CD4-positive, alpha-beta memory T cell (primary cell): ENCODE results near the gene SLC35B4. TPM values are rescaled to one million over a fixed set of nuclear protein-coding genes. Genes with fewer than 3 reads are reported as not detected.
"Not testable (repeated sequence)": the region's sequence is repeated elsewhere in the genome, so short reads cannot be mapped to it uniquely, and the experiment has no call there.

Experiments
- CTCF ChIA-PET: fragments of 350-600 bp; sonication (Branson Sonifier 250); formaldehyde crosslinking; loops from one replicate; lab custom pipeline; 2021; ENCODE audit warnings: inconsistent platforms; ENCODE audit not compliant: partially characterized antibody; lab: Charles Lee
- POLR2A ChIA-PET: fragments of 350-600 bp; sonication (Branson Sonifier 250); formaldehyde crosslinking; loops from one replicate; lab custom pipeline; 2021; ENCODE audit not compliant: partially characterized antibody; lab: Charles Lee
- DNase-seq, 5 donors: peaks; one replicate each; pipeline versions ENCODE4 v3.0.0 to v3.0.0-alpha.2; 2020 to 2022; ENCODE audit warnings: mixed read lengths in 1 of 5
- H3K27ac ChIP-seq: one replicate; pipeline ENCODE4 v1.7.0; 2013; ENCODE audit warnings: low read depth, low read length
- H3K27me3 ChIP-seq: 2 replicates; pipeline ENCODE4 v1.7.0; 2013; ENCODE audit warnings: mild to moderate bottlenecking, low read length, moderate library complexity; ENCODE audit not compliant: insufficient read depth
- H3K36me3 ChIP-seq: 2 replicates; pipeline ENCODE4 v1.7.0; 2013; ENCODE audit warnings: mild to moderate bottlenecking, low read length, moderate library complexity; ENCODE audit not compliant: insufficient read depth
- H3K4me1 ChIP-seq: 2 replicates; pipeline ENCODE4 v1.7.0; 2013; ENCODE audit warnings: mild to moderate bottlenecking, low read length, moderate library complexity; ENCODE audit not compliant: insufficient read depth
- H3K4me3 ChIP-seq, 2 donors: one replicate each; pipeline ENCODE4 v1.7.0; 2013; ENCODE audit warnings: low read length in 2 of 2, mild to moderate bottlenecking in 1 of 2
- H3K9me3 ChIP-seq, 2 donors: one replicate each; pipeline ENCODE4 v1.7.0; 2013; ENCODE audit warnings: low read length in 2 of 2, control low read depth in 1 of 2; ENCODE audit not compliant: control insufficient read depth in 1 of 2
- H3K27ac Mint-ChIP-seq, 7 donors: one replicate each; pipeline ENCODE4 v1.8.0; 2020 to 2021; ENCODE audit warnings: mixed read lengths in 7 of 7, mild to moderate bottlenecking in 6 of 7, inconsistent platforms in 3 of 7, moderate library complexity in 3 of 7
- H3K27me3 Mint-ChIP-seq, 2 donors: one replicate each; pipeline ENCODE4 v1.8.0; 2020 to 2021; ENCODE audit warnings: mixed read lengths in 2 of 2
- H3K36me3 Mint-ChIP-seq, 2 donors: one replicate each; pipeline ENCODE4 v1.8.0; 2020 to 2021; ENCODE audit warnings: mixed read lengths in 2 of 2, inconsistent platforms in 1 of 2, mild to moderate bottlenecking in 1 of 2
- H3K4me1 Mint-ChIP-seq, 4 donors: one replicate each; pipeline ENCODE4 v1.8.0; 2020 to 2021; ENCODE audit warnings: mixed read lengths in 4 of 4, mild to moderate bottlenecking in 1 of 4
- H3K4me3 Mint-ChIP-seq, 8 donors: one replicate each; pipeline ENCODE4 v1.8.0; 2020 to 2021; ENCODE audit warnings: mixed read lengths in 8 of 8, mild to moderate bottlenecking in 7 of 8, moderate library complexity in 6 of 8, inconsistent platforms in 3 of 8
- H3K9me3 Mint-ChIP-seq, 8 donors: one replicate each; pipeline ENCODE4 v1.8.0; 2020 to 2021; ENCODE audit warnings: mixed read lengths in 8 of 8, mild to moderate bottlenecking in 5 of 8, inconsistent platforms in 3 of 8, moderate library complexity in 1 of 8
- intact Hi-C: fragments of 100-400 bp; cut with micrococcal nuclease; formaldehyde crosslinking; loops from one replicate; pipeline ENCODE4 v1.15.1; 2023
- polyA plus RNA-seq, 2 donors: library from polyadenylated mRNA; unstranded; fragments of 300-500 nt; fragmentation: Illumina TruSeq; gene quantifications; one replicate each; pipeline ENCODE4 v1.2.3, GENCODE V29; 2021
- total RNA-seq, 2 experiments: library from RNA; stranded (reverse); gene quantifications; one replicate each; pipeline ENCODE4 v1.2.3, GENCODE V29; 2021

Gene SLC35B4
- total and polyA plus RNA-seq, 4 experiments from 2014 or later = 10.5 to 18.0 (median 14.0) TPM

DNA sequence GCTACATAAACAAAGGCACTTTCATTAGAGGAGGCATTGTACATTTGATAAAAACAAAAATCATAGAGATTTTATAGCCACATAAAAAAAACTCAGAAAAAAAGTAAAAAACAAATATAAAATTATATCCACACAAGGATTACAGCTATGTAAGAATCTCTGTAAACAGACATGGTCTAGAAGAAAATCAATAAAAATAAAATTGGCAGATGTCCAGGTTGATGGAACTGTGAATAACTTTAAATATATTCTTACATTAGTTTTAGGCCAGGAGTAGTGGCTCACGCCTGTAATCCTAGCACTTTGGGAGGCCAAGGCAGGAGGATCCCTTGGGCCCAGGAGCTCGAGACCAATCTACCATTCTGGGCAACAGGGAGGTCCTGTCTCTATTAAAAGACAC is 19.2 kb downstream of the SLC35B4 start:
- Mint-ChIP-seq H3K4me3 (no peak overlapping the region), H3K9me3 (peaks cover 0 to 2% (median 0%) of the 10 kb centered on the region in 8 donors), H3K27ac (no peak overlapping the region), H3K4me1 (no peaks in the 10 kb centered on the region), H3K27me3 (no peaks in the 10 kb centered on the region), H3K36me3 (peaks cover 63 to 75% of the 10 kb centered on the region in 2 donors)
- Histone ChIP-seq H3K4me1 (no peaks in the 10 kb centered on the region), H3K9me3 (no peaks in the 10 kb centered on the region), H3K27ac (no peak overlapping the region), H3K27me3 (no peaks in the 10 kb centered on the region), H3K36me3 (peaks cover 9% of the 10 kb centered on the region), H3K4me3 (no peak overlapping the region)
- ChIA-PET CTCF (no interaction called here), POLR2A (no interaction called here)
- intact Hi-C loops = no loop called here
- no peak for DNase-seq

DNA sequence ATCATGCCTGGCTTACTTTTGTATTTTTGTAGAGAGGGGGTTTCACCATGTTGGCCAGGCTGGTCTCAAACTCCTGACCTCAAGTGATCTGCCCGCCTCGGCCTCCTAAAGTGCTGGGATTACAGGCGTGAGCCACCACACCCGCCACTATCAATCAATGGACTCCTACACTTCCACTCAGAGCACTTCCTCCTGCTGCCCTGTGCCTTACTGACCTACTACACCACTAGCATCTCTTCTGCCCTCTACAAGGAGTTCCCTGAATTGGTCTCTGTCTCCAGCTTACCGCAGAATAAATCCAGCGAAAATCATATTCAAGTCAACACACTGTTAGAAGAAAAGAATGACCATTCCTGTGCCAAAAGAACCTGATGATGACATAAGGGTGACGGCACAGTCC is 20.7 kb downstream of the SLC35B4 start:
- peaks cover 55 to 63% of the 10 kb centered on the region in 2 donors for H3K36me3 Mint-ChIP-seq
- H3K4me3 ChIP-seq, H3K27me3 ChIP-seq, H3K4me3 Mint-ChIP-seq, H3K4me1 Mint-ChIP-seq, H3K9me3 Mint-ChIP-seq, CTCF ChIA-PET, H3K4me1 ChIP-seq, DNase-seq, H3K9me3 ChIP-seq, H3K27me3 Mint-ChIP-seq, H3K27ac ChIP-seq, POLR2A ChIA-PET, intact Hi-C loops, H3K36me3 ChIP-seq: not testable (repeated sequence)
- peak overlapping the region in 1 of 7 donors; percentile 72 for H3K27ac Mint-ChIP-seq

DNA sequence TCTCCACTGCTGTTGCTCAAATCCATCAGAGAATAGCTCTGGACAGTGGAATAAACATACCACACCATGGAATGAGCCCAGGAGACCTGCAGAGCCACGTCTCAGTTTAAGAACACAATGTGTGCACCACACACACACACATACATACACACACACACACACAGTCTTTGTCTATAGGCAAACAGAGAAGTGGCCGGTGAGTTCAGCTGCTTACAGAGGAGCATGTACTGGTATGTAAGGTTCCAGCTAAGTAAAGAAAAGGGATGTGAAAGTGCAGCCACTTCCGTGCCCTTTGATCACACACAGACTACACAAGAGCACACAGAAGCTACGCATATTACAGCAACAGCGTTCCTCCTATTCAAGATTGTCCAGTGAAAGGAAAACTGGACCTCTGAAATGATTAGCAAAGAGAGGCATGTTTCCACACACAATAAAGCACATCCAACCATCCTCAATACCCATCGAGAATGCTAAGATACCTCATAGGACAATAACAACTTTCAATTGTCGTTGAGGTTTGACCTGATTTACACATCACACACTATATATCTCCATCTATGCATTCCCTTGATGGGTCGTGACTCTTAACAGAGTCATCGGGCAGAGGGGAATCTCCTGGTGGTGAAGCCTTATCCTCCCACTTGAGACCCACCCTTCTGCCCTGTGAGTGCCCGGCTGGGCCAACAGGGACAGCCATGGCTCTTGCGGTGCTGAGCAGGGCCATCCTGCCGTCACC is 23.6 kb downstream of the SLC35B4 start:
- no peak overlapping the region for H3K27ac Mint-ChIP-seq
- no peaks in the 10 kb centered on the region for H3K4me1 Mint-ChIP-seq
- H3K27ac ChIP-seq = no peak overlapping the region
- CTCF ChIA-PET = no interaction called here
- peaks cover 5% of the 10 kb centered on the region for H3K36me3 ChIP-seq
- H3K9me3 ChIP-seq = no peaks in the 10 kb centered on the region
- POLR2A ChIA-PET = no interaction called here
- no peak overlapping the region for H3K4me3 ChIP-seq
- H3K9me3 Mint-ChIP-seq = peaks cover 0 to 2% (median 0%) of the 10 kb centered on the region in 8 donors
- DNase-seq = no peak
- no peak overlapping the region for H3K4me3 Mint-ChIP-seq
- intact Hi-C loops = no loop called here
- H3K27me3 Mint-ChIP-seq = no peaks in the 10 kb centered on the region
- H3K4me1 ChIP-seq = no peaks in the 10 kb centered on the region
- H3K36me3 Mint-ChIP-seq = peaks cover 41 to 43% of the 10 kb centered on the region in 2 donors
- no peaks in the 10 kb centered on the region for H3K27me3 ChIP-seq

DNA sequence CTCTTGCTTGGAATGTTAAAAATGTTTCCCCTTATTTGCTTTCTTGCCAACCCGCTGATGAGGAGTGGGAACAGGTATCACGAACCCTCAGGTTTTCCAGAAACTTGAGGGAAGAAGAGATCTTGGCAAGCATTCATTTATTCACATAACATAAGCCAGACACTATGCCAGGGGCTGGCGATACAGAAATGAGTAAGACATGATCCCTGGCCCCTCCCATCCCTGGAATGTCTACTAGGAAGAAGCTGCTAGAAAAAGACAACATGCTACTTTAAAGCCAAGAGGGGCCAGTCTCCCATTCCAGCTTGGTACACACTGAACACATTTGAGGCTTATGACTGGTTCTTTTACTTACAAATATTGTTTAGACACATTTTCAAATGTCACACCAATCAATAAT is 26.4 kb downstream of the SLC35B4 start:
- Histone ChIP-seq H3K27ac (no peak overlapping the region), H3K36me3 (peaks cover 5% of the 10 kb centered on the region), H3K27me3 (no peaks in the 10 kb centered on the region), H3K4me1 (no peaks in the 10 kb centered on the region), H3K4me3 (no peak overlapping the region), H3K9me3 (no peaks in the 10 kb centered on the region)
- Mint-ChIP-seq H3K9me3 (no peaks in the 10 kb centered on the region), H3K4me3 (no peak overlapping the region), H3K4me1 (no peaks in the 10 kb centered on the region), H3K27ac (no peak overlapping the region), H3K27me3 (no peaks in the 10 kb centered on the region), H3K36me3 (peaks cover 24 to 27% of the 10 kb centered on the region in 2 donors)
- ChIA-PET POLR2A (no interaction called here), CTCF (no interaction called here)
- no peak for DNase-seq
- intact Hi-C loops = no loop called here

DNA sequence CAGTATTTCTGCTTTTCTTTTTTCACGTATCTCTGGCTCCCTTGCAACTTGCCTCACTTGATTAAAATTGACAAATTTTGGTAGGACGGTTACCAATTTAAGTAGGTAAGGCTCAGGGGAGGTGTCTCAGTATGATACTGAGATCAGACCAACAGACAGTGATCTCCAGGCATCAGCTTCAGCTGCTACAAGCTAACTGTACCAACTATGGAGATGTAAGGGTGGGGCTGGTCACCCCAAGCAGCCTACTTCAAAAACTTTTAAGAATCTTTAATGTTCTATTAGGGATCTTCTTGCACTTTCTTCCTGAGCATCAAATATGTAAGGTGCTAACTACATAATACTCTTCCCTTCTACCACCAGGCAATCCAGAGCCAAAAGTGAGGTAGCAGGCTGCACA is 26.9 kb downstream of the SLC35B4 start:
- intact Hi-C loops = no loop called here
- Histone ChIP-seq H3K4me1 (no peaks in the 10 kb centered on the region), H3K4me3 (no peak overlapping the region), H3K9me3 (no peaks in the 10 kb centered on the region), H3K27me3 (no peaks in the 10 kb centered on the region), H3K36me3 (peaks cover 5% of the 10 kb centered on the region), H3K27ac (no peak overlapping the region)
- DNase-seq = no peak
- Mint-ChIP-seq H3K27ac (no peak overlapping the region), H3K36me3 (peaks cover 21 to 23% of the 10 kb centered on the region in 2 donors), H3K27me3 (no peaks in the 10 kb centered on the region), H3K4me1 (no peaks in the 10 kb centered on the region), H3K9me3 (no peaks in the 10 kb centered on the region), H3K4me3 (no peak overlapping the region)
- POLR2A ChIA-PET = no interaction called here
- CTCF ChIA-PET = no interaction called here

DNA sequence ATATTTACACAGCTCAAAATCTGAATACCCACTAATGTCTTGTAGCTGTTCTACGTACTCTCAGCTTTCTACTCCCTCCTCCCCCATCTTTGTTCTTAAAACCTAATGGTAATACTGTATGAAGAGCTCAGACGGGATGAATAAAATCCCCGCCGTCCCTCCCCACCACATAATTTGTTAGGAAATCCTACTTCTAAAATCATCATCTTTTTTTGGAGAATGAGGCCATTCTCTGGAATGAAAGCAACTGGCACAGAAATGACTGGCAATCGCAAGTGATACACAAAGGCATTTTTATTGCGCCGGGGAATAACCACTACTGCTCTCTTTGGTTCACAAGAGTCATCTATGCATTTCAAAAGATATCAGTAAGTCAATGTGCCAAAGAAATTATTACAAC is 27.3 kb downstream of the SLC35B4 start:
- intact Hi-C loops = no loop called here
- H3K27ac ChIP-seq = no peak overlapping the region
- DNase-seq = no peak
- no peak overlapping the region for H3K4me3 Mint-ChIP-seq
- H3K27me3 Mint-ChIP-seq = no peaks in the 10 kb centered on the region
- H3K27ac Mint-ChIP-seq = no peak overlapping the region
- no peaks in the 10 kb centered on the region for H3K27me3 ChIP-seq
- POLR2A ChIA-PET = no interaction called here
- H3K4me1 ChIP-seq = no peaks in the 10 kb centered on the region
- no peak overlapping the region for H3K4me3 ChIP-seq
- H3K9me3 ChIP-seq = no peaks in the 10 kb centered on the region
- CTCF ChIA-PET = no interaction called here
- no peaks in the 10 kb centered on the region for H3K9me3 Mint-ChIP-seq
- H3K36me3 Mint-ChIP-seq = peaks cover 16 to 19% of the 10 kb centered on the region in 2 donors
- H3K36me3 ChIP-seq = peaks cover 2% of the 10 kb centered on the region
- H3K4me1 Mint-ChIP-seq = no peaks in the 10 kb centered on the region

DNA sequence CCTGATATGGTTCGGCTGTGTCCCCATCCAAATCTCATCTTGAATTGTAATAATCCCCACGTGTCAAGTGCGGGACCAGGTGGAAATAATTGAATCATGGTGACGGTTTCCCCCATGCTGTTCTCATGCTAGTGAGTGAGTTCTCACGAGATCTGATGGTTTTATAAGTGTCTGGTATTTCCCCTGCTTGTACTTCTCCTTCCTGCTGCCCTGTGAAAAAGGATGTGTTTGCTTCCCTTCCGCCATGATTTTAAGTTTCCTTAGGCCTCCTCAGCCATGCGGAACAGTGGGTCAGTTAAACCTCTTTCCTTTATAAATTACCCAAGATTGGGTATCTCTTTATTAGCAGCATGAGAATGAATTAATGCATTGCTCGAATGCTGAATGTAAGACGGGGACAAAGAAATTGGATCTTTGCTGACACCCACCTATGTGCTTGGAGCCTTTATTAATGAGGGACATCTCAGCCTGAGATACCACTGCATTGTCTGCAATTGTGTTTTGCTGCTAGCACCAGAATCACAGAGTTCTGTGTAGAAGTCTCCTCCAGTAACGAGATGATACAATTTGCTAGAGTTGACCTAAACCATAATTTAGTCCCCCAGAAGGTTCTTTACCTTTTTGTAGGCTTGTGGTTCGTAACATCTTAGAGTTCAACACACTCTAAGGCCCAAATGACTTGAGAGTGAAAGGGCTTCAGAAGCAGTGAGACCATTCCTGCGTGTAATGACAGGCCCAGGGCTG is 28.6 kb downstream of the SLC35B4 start:
- intact Hi-C loops = no loop called here
- ChIA-PET CTCF (no interaction called here), POLR2A (no interaction called here)
- no peak overlapping the region for H3K4me3 Mint-ChIP-seq
- Histone ChIP-seq H3K4me1 (no peaks in the 10 kb centered on the region), H3K36me3 (no peaks in the 10 kb centered on the region), H3K4me3 (no peak overlapping the region), H3K27ac (no peak overlapping the region), H3K9me3 (no peaks in the 10 kb centered on the region), H3K27me3 (no peaks in the 10 kb centered on the region)
- H3K9me3 Mint-ChIP-seq = no peaks in the 10 kb centered on the region
- H3K36me3 Mint-ChIP-seq = peaks cover 8 to 12% of the 10 kb centered on the region in 2 donors
- no peak for DNase-seq
- H3K4me1 Mint-ChIP-seq = no peaks in the 10 kb centered on the region
- no peaks in the 10 kb centered on the region for H3K27me3 Mint-ChIP-seq
- H3K27ac Mint-ChIP-seq = no peak overlapping the region
